GM23338 (cell line): ENCODE results near the gene FOXM1. TPM values are rescaled to one million over a fixed set of nuclear protein-coding genes. Genes with fewer than 3 reads are reported as not detected.

ENCODE experiments used
- ATAC-seq: fragments of 200-7000 bp; cut with Tn5 transposase; 3 replicates; pipeline ENCODE4 v1.9.1; 2020
- DNase-seq: peaks from one replicate; pipeline ENCODE4 v3.0.0-alpha.2; 2015; ENCODE audit warnings: low spot score
- H2AFZ ChIP-seq: fragments of 200-600 bp; sonication (generic); 2 replicates; pipeline ENCODE4 v1.8.0; 2016; ENCODE audit warnings: antibody characterized with exemption, mild to moderate bottlenecking, moderate library complexity
- H3F3A ChIP-seq: fragments of 200-600 bp; sonication (generic); replicated peaks from 2 replicates; pipeline ENCODE4 v1.8.0; 2017; ENCODE audit warnings: antibody characterized with exemption, mixed run types, low read depth
- H3K27ac ChIP-seq: fragments of 200-600 bp; sonication (generic); 2 replicates; pipeline ENCODE4 v1.6.1; 2016; ENCODE audit warnings: low read depth
- H3K27me3 ChIP-seq: fragments of 200-600 bp; sonication (generic); 2 replicates; pipeline ENCODE4 v1.8.0; 2016; ENCODE audit warnings: mild to moderate bottlenecking, mixed run types, moderate library complexity; ENCODE audit not compliant: insufficient read depth
- H3K36me3 ChIP-seq: fragments of 200-600 bp; sonication (generic); 2 replicates; pipeline ENCODE4 v1.8.0; 2016; ENCODE audit warnings: mild to moderate bottlenecking; ENCODE audit not compliant: insufficient read depth
- H3K4me1 ChIP-seq: fragments of 200-600 bp; sonication (generic); 2 replicates; pipeline ENCODE4 v1.8.0; 2016; ENCODE audit warnings: mild to moderate bottlenecking, moderate library complexity; ENCODE audit not compliant: insufficient read depth
- H3K4me2 ChIP-seq: fragments of 200-600 bp; sonication (generic); 2 replicates; pipeline ENCODE4 v1.7.1; 2017; ENCODE audit warnings: mixed run types
- H3K4me3 ChIP-seq: fragments of 200-600 bp; sonication (generic); 2 replicates; pipeline ENCODE4 v1.6.1; 2016; ENCODE audit warnings: mixed run types
- H3K79me2 ChIP-seq: fragments of 200-600 bp; sonication (generic); replicated peaks from 2 replicates; pipeline ENCODE4 v1.8.0; 2017; ENCODE audit warnings: mild to moderate bottlenecking; ENCODE audit not compliant: insufficient read depth
- H3K9me2 ChIP-seq: fragments of 200-600 bp; sonication (generic); 2 replicates; pipeline ENCODE4 v1.8.0; 2017; ENCODE audit not compliant: insufficient read depth
- H4K20me1 ChIP-seq: fragments of 200-600 bp; sonication (generic); replicated peaks from 2 replicates; pipeline ENCODE4 v1.8.0; 2017; ENCODE audit warnings: mild to moderate bottlenecking; ENCODE audit not compliant: insufficient read depth
- H3K27ac Mint-ChIP-seq: 2 replicates; pipeline ENCODE4 v1.8.0; 2020; ENCODE audit warnings: inconsistent platforms, mild to moderate bottlenecking, moderate library complexity, mixed read lengths
- H3K27me3 Mint-ChIP-seq: 3 replicates; pipeline ENCODE4 v1.8.0; 2022; ENCODE audit warnings: low read depth, mild to moderate bottlenecking, moderate library complexity, mixed read lengths, inconsistent platforms; ENCODE audit not compliant: insufficient read depth, poor library complexity
- H3K36me3 Mint-ChIP-seq: 3 replicates; pipeline ENCODE4 v1.8.0; 2021; ENCODE audit warnings: low read depth, mild to moderate bottlenecking, inconsistent platforms, moderate library complexity, mixed read lengths
- H3K4me1 Mint-ChIP-seq: 3 replicates; pipeline ENCODE4 v1.8.0; 2020; ENCODE audit warnings: mild to moderate bottlenecking, inconsistent platforms, mixed read lengths
- H3K4me3 Mint-ChIP-seq: 3 replicates; pipeline ENCODE4 v1.8.0; 2021; ENCODE audit warnings: moderate library complexity, mild to moderate bottlenecking, inconsistent platforms, mixed read lengths
- H3K9me3 Mint-ChIP-seq: 3 replicates; pipeline ENCODE4 v1.8.0; 2020; ENCODE audit warnings: moderate library complexity, mild to moderate bottlenecking, inconsistent platforms, mixed read lengths
- ETS1 ChIP-seq: IDR thresholded peaks from 2 replicates; pipeline ENCODE4 v1.6.1; 2016; ENCODE audit warnings: antibody characterized with exemption
- EZH2phosphoT487 ChIP-seq: fragments of 200-600 bp; sonication (generic); IDR thresholded peaks from one replicate; pipeline ENCODE4 v1.8.1; 2018; ENCODE audit warnings: antibody characterized with exemption; ENCODE audit not compliant: unreplicated experiment
- JUNB ChIP-seq: IDR thresholded peaks from one replicate; pipeline ENCODE4 v1.6.1; 2016; ENCODE audit warnings: antibody characterized with exemption; ENCODE audit not compliant: unreplicated experiment
- NANOG ChIP-seq: IDR thresholded peaks from 2 replicates; pipeline ENCODE4 v1.6.1; 2016; ENCODE audit warnings: antibody characterized with exemption, borderline replicate concordance
- ZNF114 ChIP-seq: fragments of 250-450 bp; sonication (Bioruptor Pico); IDR thresholded peaks from 2 replicates; pipeline ENCODE4 v1.5.0; 2020; ENCODE audit warnings: mild to moderate bottlenecking, moderate library complexity
- ZNF462 ChIP-seq: fragments of 250-450 bp; sonication (Bioruptor Pico); IDR thresholded peaks from 2 replicates; pipeline ENCODE4 v1.5.0; 2020; ENCODE audit warnings: mild to moderate bottlenecking, moderate library complexity
- polyA plus RNA-seq: library from polyadenylated mRNA; unstranded; fragments of >200 nt; fragmentation: Nextera tagmentation; extraction: Ambion mirVana; gene quantifications from 2 replicates; pipeline ENCODE4 v1.2.1, GENCODE V29; 2016
- total RNA-seq: library from RNA; depleted of rRNA; stranded (reverse); fragments of >200 nt; shearing (Covaris generic); gene quantifications from 2 replicates; pipeline ENCODE4 v1.2.3, GENCODE V29; 2014

The FOXM1 gene
- total and polyA plus RNA-seq, 2 experiments from 2014 or later: 31.0 to 98.1 TPM

- TF ChIP-seq ZNF462 (no peak), EZH2phosphoT487 (no peak), JUNB (no peak), ETS1 (no peak), ZNF114 (CRISPR knock-in tag) (no peak), NANOG (no peak)
These were observed 48.5 kb upstream of the FOXM1 start (continued) for GRCh38 chr12:2925322-2925995.

GRCh38 chr12:2924019-2924418 is 47.0 kb upstream of the FOXM1 start:
- no peak overlapping the region for H3K4me3 ChIP-seq
- DNase-seq (no peak), ATAC-seq (no peak)
- 0 out of 2 replicates have a peak, but pooled peaks cover 4% of the 10 kb centered on the region for H3K9me2 ChIP-seq
- H3K27me3 ChIP-seq: no peaks in the 10 kb centered on the region
- peaks cover 28% of the 10 kb centered on the region for H3K36me3 Mint-ChIP-seq
- no peaks in the 10 kb centered on the region for H3K79me2 ChIP-seq
- H3K27ac ChIP-seq: no peak overlapping the region
- TF ChIP-seq ETS1: no peak
- no peaks in the 10 kb centered on the region for H3K27me3 Mint-ChIP-seq
- no peak overlapping the region for H3K27ac Mint-ChIP-seq
- H3K9me3 Mint-ChIP-seq: no peaks in the 10 kb centered on the region
- peaks cover 17% of the 10 kb centered on the region for H3K4me1 ChIP-seq
- H4K20me1 ChIP-seq: no peaks in the 10 kb centered on the region
- no peaks in the 10 kb centered on the region for H3K36me3 ChIP-seq
- H3K4me1 Mint-ChIP-seq: peaks cover 15% of the 10 kb centered on the region
- H3K4me3 Mint-ChIP-seq: no peak overlapping the region
- no peak overlapping the region for H3K4me2 ChIP-seq
- H3F3A ChIP-seq: no peaks in the 10 kb centered on the region; the same call in 1 of the 2 replicates
- no peak overlapping the region for H2AFZ ChIP-seq
